ENCODE data around the gene RBMS1. TPM values are rescaled to one million over a fixed set of nuclear protein-coding genes. Genes with fewer than 3 reads are reported as not detected.

The RBMS1 gene
- polyA plus RNA-seq, 2 of the 4 experiments (the other 2 are of a cell fraction) = 51.9 to 108 TPM

DNA sequence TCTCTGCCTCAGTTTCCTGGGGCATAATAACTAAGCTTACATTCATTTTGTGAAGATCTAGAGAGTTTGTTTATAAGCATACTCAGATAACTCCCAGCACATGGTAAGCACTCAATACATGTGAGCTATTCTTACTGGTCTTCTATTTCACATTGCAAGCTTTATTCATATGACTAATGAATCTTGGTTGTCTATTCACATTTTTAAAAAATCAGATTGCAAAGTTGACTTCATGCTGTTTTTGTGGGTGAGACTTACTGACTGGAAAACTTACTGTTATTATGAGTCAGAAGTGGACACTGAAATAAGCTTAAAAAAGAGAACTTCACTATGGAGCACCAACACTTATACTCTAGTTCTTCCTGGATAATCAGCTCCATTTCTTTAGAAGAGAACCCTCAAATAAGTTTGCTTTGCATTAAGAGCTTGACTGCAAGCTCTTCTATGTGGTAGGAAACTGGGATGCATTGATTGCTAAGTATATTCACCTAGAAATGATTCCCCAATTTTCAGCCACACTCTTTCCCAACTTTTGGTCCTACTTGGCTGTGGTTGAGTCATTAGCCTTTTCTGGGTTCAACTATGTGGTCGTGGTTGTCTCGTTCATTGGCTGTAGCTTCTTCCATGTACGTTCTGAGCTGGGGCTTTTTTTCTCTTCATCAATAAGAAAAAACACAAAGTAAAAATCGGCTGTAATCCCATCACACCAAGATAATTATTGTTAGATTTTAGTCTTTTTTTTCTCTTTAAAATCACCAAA lies 29.5 kb upstream of the RBMS1 start:
- ATAC-seq = no peak
- DNase-seq (ENCODE audit: low read depth in 1 of 2, low spot score in 1 of 2) = no peak
- H3K4me2 ChIP-seq = no peak overlapping the region
- TF ChIP-seq NR3C1 (IDR thresholded peaks at IDR 0.05) (no peak), FOSL2 (IDR thresholded peaks at IDR 0.05) (no peak), FOSL2 (CRISPR knock-in tag; IDR thresholded peaks at IDR 0.05) (0 out of 2 replicates have a peak, but pooled peaks have one; percentile 4)
- H3K4me3 ChIP-seq = no peak overlapping the region
- H3K4me1 ChIP-seq = 0 out of 3 replicates have a peak, but pooled peaks cover 5% of the 10 kb centered on the region
- ChIA-PET POLR2A (no interaction called here), CTCF (interaction anchor here (0.6 to 2.2 kb wide), 4 partner anchors 12 to 201 kb away, joined by 3 to 6 read pairs (median 4); no protein-coding TSS in a partner anchor)
- no peak overlapping the region for H3K27ac ChIP-seq
- FAIRE-seq = no peak
- no peaks in the 10 kb centered on the region for H3K9me3 ChIP-seq
- 67% methylated on average over 4 of the region's 4 CpGs for WGBS (ENCODE audit: missing lambda C conversion rate)

DNA sequence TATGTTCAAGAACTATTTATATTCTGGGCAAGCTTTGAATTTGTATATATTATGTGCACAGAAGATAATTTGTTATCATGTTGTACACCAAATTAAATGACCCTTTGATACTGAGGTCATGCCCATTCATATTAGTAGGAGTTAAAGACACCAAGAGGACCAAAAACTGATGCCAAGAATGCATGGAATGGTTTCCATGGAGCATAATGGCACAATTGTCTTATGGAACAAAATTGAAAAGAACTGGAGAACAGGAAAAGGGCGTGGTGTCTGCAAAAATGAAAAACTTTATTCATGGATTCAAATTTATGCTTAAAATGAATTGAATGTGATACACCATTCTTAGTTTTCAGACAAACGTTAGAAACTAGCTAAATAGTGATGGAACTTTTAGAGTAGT lies 24.1 kb upstream of the RBMS1 start:
- no peak for FAIRE-seq
- TF ChIP-seq, protein P1, sequence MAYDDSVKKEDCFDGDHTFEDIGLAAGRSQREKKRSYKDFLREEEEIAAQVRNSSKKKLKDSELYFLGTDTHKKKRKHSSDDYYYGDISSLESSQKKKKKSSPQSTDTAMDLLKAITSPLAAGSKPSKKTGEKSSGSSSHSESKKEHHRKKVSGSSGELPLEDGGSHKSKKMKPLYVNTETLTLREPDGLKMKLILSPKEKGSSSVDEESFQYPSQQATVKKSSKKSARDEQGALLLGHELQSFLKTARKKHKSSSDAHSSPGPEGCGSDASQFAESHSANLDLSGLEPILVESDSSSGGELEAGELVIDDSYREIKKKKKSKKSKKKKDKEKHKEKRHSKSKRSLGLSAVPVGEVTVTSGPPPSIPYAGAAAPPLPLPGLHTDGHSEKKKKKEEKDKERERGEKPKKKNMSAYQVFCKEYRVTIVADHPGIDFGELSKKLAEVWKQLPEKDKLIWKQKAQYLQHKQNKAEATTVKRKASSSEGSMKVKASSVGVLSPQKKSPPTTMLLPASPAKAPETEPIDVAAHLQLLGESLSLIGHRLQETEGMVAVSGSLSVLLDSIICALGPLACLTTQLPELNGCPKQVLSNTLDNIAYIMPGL (CRISPR knock-in tag; IDR thresholded peaks at IDR 0.05; ENCODE audit: borderline replicate concordance) = no peak
- TF ChIP-seq HOXB13 (CRISPR knock-in tag; IDR thresholded peaks at IDR 0.05; ENCODE audit: low read depth) (no peak), EHF (CRISPR knock-in tag; IDR thresholded peaks at IDR 0.05) (no peak), GATA3 (IDR thresholded peaks at IDR 0.05; ENCODE audit: borderline replicate concordance) (no peak), NPAS2 (CRISPR knock-in tag; IDR thresholded peaks at IDR 0.05; ENCODE audit: borderline replicate concordance) (no peak), POLR2AphosphoS2 (conservative IDR thresholded peaks at IDR 0.05; ENCODE audit: low read length) (no peak), SMC3 (IDR thresholded peaks at IDR 0.05) (no peak), HDAC2 (IDR thresholded peaks at IDR 0.05) (no peak)
- TF ChIP-seq, protein P2, sequence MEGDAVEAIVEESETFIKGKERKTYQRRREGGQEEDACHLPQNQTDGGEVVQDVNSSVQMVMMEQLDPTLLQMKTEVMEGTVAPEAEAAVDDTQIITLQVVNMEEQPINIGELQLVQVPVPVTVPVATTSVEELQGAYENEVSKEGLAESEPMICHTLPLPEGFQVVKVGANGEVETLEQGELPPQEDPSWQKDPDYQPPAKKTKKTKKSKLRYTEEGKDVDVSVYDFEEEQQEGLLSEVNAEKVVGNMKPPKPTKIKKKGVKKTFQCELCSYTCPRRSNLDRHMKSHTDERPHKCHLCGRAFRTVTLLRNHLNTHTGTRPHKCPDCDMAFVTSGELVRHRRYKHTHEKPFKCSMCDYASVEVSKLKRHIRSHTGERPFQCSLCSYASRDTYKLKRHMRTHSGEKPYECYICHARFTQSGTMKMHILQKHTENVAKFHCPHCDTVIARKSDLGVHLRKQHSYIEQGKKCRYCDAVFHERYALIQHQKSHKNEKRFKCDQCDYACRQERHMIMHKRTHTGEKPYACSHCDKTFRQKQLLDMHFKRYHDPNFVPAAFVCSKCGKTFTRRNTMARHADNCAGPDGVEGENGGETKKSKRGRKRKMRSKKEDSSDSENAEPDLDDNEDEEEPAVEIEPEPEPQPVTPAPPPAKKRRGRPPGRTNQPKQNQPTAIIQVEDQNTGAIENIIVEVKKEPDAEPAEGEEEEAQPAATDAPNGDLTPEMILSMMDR (IDR thresholded peaks at IDR 0.05) = no peak
- 0 out of 3 replicates have a peak, but pooled peaks cover 5% of the 10 kb centered on the region for H3K4me1 ChIP-seq
- no peaks in the 10 kb centered on the region for H3K9me3 ChIP-seq
- H3K4me2 ChIP-seq = no peak overlapping the region
- H3K4me3 ChIP-seq = no peak overlapping the region
- CTCF ChIA-PET = interaction anchor here (1.7 kb wide), 1 partner anchor 14 kb away, joined by 4 read pairs; no protein-coding TSS in a partner anchor
- no peak overlapping the region for H3K27ac ChIP-seq
- 67% methylated on average over 2 of the region's 2 CpGs for WGBS (ENCODE audit: missing lambda C conversion rate)
- DNase-seq (ENCODE audit: low read depth in 1 of 2, low spot score in 1 of 2) = no peak
- POLR2A ChIA-PET = no interaction called here
- ATAC-seq = no peak

DNA sequence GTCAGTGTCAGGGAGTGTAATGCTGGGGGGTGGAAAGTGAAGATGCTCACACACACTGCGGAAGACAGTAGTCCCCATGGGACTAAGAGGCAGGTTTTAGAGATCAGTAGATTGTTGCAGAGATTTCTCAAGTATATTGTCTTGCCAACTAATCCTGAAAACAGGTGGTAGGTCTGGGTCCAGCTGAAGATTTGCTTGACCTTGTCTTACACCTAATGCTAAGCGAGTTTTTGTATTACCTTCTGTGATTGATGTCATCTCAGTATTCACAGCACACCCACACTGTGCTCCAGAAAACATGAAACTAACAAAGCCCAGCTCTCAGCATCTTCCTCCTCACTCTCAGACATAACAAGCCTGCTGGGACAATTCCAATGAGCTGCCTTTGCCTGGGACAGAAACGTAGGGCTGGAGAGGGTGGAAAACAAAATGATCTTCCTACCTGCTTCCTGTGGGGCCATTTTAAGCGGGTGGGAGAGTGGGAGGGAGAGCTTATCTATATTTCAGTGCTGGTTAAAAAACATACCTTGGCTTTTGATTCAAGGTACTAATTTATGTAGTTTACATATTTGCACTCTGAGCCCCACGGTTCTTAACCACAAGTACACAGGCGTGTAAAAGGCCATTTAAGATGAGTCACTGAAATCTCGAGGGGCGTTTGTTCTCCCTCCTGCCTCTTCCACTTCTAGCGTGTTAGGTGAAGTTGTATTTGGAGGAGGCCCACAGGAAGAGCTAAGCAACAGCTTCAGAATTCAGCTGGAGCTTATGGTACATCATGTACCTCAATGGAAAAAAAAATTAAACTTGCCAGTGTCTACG lies 23.1 kb upstream of the RBMS1 start:
- ATAC-seq = no peak
- FAIRE-seq = no peak
- Histone ChIP-seq H3K4me1 (no peaks in the 10 kb centered on the region), H3K9me3 (no peaks in the 10 kb centered on the region), H3K27ac (no peak overlapping the region), H3K4me2 (no peak overlapping the region), H3K4me3 (no peak overlapping the region)
- TF ChIP-seq FOSB (CRISPR knock-in tag; IDR thresholded peaks at IDR 0.05) (no peak), HEYL (CRISPR knock-in tag; IDR thresholded peaks at IDR 0.05) (no peak), FOSL2 (IDR thresholded peaks at IDR 0.05) (no peak), FOSL2 (CRISPR knock-in tag; IDR thresholded peaks at IDR 0.05) (no peak), MAFK (IDR thresholded peaks at IDR 0.05; ENCODE audit: partially characterized antibody) (no peak), POLR2AphosphoS2 (conservative IDR thresholded peaks at IDR 0.05; ENCODE audit: low read length) (no peak), CBX2 (IDR thresholded peaks at IDR 0.05; ENCODE audit: borderline replicate concordance, low read depth) (no peak), SREBF2 (IDR thresholded peaks at IDR 0.05) (no peak), CHD4 (IDR thresholded peaks at IDR 0.05; ENCODE audit: borderline replicate concordance) (no peak), JUN (IDR thresholded peaks at IDR 0.05) (no peak), HOXB5 (CRISPR knock-in tag; IDR thresholded peaks at IDR 0.05) (no peak), NFE2L2 (conservative IDR thresholded peaks at IDR 0.05; ENCODE audit: low read length) (no peak), E2F6 (IDR thresholded peaks at IDR 0.05; ENCODE audit: borderline replicate concordance, low read depth) (no peak), NR3C1 (IDR thresholded peaks at IDR 0.05) (no peak), GATA3 (IDR thresholded peaks at IDR 0.05; ENCODE audit: borderline replicate concordance) (no peak), MAZ (IDR thresholded peaks at IDR 0.05; ENCODE audit: borderline replicate concordance, low read depth, low read length) (no peak), ZNF302 (CRISPR knock-in tag; IDR thresholded peaks at IDR 0.05) (no peak), EHF (CRISPR knock-in tag; IDR thresholded peaks at IDR 0.05) (no peak)
- CTCF ChIA-PET = interaction anchor here (1.0 to 1.7 kb wide), 2 partner anchors 13 to 59 kb away, joined by 3 to 4 read pairs; no protein-coding TSS in a partner anchor
- POLR2A ChIA-PET = no interaction called here
- 66% methylated on average over 10 of the region's 10 CpGs for WGBS (ENCODE audit: missing lambda C conversion rate)
- no peak for DNase-seq (ENCODE audit: low read depth in 1 of 2, low spot score in 1 of 2)
